Neural cell (in vitro differentiated cells): ENCODE data around the gene MPL. TPM values are rescaled to one million over a fixed set of nuclear protein-coding genes. Genes with fewer than 3 reads are reported as not detected.

ENCODE experiments used
- H2AFZ ChIP-seq: fragments of 200-600, 300-800 bp; sonication (generic), shearing (Covaris generic); 2 replicates; pipeline ENCODE4 v1.6.0; 2014; ENCODE audit warnings: low read depth, mild to moderate bottlenecking, antibody characterized with exemption, low read length, moderate library complexity
- H3F3A ChIP-seq: fragments of 200-600 bp; shearing (Covaris generic); 2 replicates; pipeline ENCODE4 v1.6.1; 2016; ENCODE audit warnings: mild to moderate bottlenecking, moderate library complexity, mixed read lengths, antibody characterized with exemption, low read length; ENCODE audit not compliant: insufficient read depth, poor library complexity, severe bottlenecking
- H3K27ac ChIP-seq: fragments of 200-600, 300-800 bp; sonication (generic), shearing (Covaris generic); 2 replicates; pipeline ENCODE4 v1.5.1; 2014; ENCODE audit warnings: mild to moderate bottlenecking, low read length, moderate library complexity
- H3K27me3 ChIP-seq: fragments of 300-800, 200-600 bp; sonication (generic), shearing (Covaris generic); 2 replicates; pipeline ENCODE4 v1.6.0; 2014; ENCODE audit warnings: mild to moderate bottlenecking, low read depth, low read length, moderate library complexity; ENCODE audit not compliant: insufficient read depth
- H3K36me3 ChIP-seq: fragments of 300-800, 200-600 bp; sonication (generic), shearing (Covaris generic); 2 replicates; pipeline ENCODE4 v1.5.1; 2014; ENCODE audit warnings: mild to moderate bottlenecking, antibody characterized with exemption, low read length, moderate library complexity; ENCODE audit not compliant: insufficient read depth
- H3K4me2 ChIP-seq: fragments of 300-800, 200-600 bp; sonication (generic), shearing (Covaris generic); 2 replicates; pipeline ENCODE4 v1.6.0; 2014; ENCODE audit warnings: mild to moderate bottlenecking, low read length
- H3K4me3 ChIP-seq: fragments of 300-800, 200-600 bp; sonication (generic), shearing (Covaris generic); 2 replicates; pipeline ENCODE4 v1.5.1; 2014; ENCODE audit warnings: mild to moderate bottlenecking, low read length, moderate library complexity
- H3K79me2 ChIP-seq: fragments of 200-600 bp; shearing (Covaris generic); replicated peaks from 2 replicates; pipeline ENCODE4 v1.6.0; 2014; ENCODE audit warnings: mild to moderate bottlenecking, low read length, moderate library complexity; ENCODE audit not compliant: insufficient read depth
- H3K9ac ChIP-seq: fragments of 300-800, 200-600 bp; sonication (generic), shearing (Covaris generic); 2 replicates; pipeline ENCODE4 v1.6.1; 2016; ENCODE audit warnings: mild to moderate bottlenecking, low read length, mixed read lengths
- H3K9me2 ChIP-seq: fragments of 200-600 bp; shearing (Covaris generic); 2 replicates; pipeline ENCODE4 v1.6.1; 2016; ENCODE audit warnings: mild to moderate bottlenecking, low read length, mixed read lengths; ENCODE audit not compliant: insufficient read depth
- H3K9me3 ChIP-seq: fragments of 200-600, 300-800 bp; sonication (generic), shearing (Covaris generic); 2 replicates; pipeline ENCODE4 v1.6.1; 2016; ENCODE audit warnings: mild to moderate bottlenecking, mixed run types, low read length, moderate library complexity, mixed read lengths
- H4K20me1 ChIP-seq: fragments of 200-600 bp; shearing (Covaris generic); 2 replicates; pipeline ENCODE4 v1.6.1; 2016; ENCODE audit warnings: mild to moderate bottlenecking, mixed run types; ENCODE audit not compliant: insufficient read depth
- CTCF ChIP-seq: fragments of 450-650 bp; IDR thresholded peaks from 2 replicates; pipeline ENCODE4 v1.5.1; 2014; ENCODE audit warnings: antibody characterized with exemption, mild to moderate bottlenecking, moderate library complexity; ENCODE audit not compliant: poor library complexity, severe bottlenecking
- EP300 ChIP-seq: fragments of 450-650 bp; conservative IDR thresholded peaks from 2 replicates; pipeline ENCODE4 v1.6.1; 2014; ENCODE audit warnings: antibody characterized with exemption, mild to moderate bottlenecking, moderate library complexity; ENCODE audit not compliant: poor library complexity, severe bottlenecking
- EZH2 ChIP-seq: fragments of 200-600, 300-800 bp; shearing (Covaris generic), sonication (generic); IDR thresholded peaks from 2 replicates; pipeline ENCODE4 v1.6.1; 2014; ENCODE audit warnings: antibody characterized with exemption, low read length, borderline replicate concordance, mild to moderate bottlenecking; ENCODE audit not compliant: insufficient read depth, poor library complexity, severe bottlenecking
- MXI1 ChIP-seq: fragments of 450-650 bp; conservative IDR thresholded peaks from 2 replicates; pipeline ENCODE4 v1.6.1; 2014; ENCODE audit warnings: antibody characterized with exemption, mild to moderate bottlenecking; ENCODE audit not compliant: poor library complexity, severe bottlenecking
- POLR2AphosphoS5 ChIP-seq: IDR thresholded peaks from 2 replicates; pipeline ENCODE4 v1.6.1; 2012
- RAD21 ChIP-seq: fragments of 450-650 bp; conservative IDR thresholded peaks from 2 replicates; pipeline ENCODE4 v1.6.1; 2014; ENCODE audit warnings: antibody characterized with exemption, mild to moderate bottlenecking, moderate library complexity
- REST ChIP-seq: IDR thresholded peaks from 2 replicates; pipeline ENCODE4 v1.6.1; 2012; ENCODE audit warnings: borderline replicate concordance
- SMC3 ChIP-seq: fragments of 450-650 bp; conservative IDR thresholded peaks from 2 replicates; pipeline ENCODE4 v1.6.1; 2014; ENCODE audit warnings: antibody characterized with exemption, mild to moderate bottlenecking, moderate library complexity; ENCODE audit not compliant: poor library complexity
- TAF1 ChIP-seq: IDR thresholded peaks from 2 replicates; pipeline ENCODE4 v1.6.1; 2012; ENCODE audit warnings: low read depth
- polyA plus RNA-seq: library from polyadenylated mRNA; depleted of rRNA; stranded (reverse); fragments of >200 nt; gene quantifications from 2 replicates; pipeline ENCODE4 v1.2.3, GENCODE V29; 2014

MPL gene
- polyA plus RNA-seq, 1 donor from 2014 or later, result not detected

- no peaks in the 10 kb centered on the region for H4K20me1 ChIP-seq
- H3K36me3 ChIP-seq, result no peaks in the 10 kb centered on the region
- H3K4me3 ChIP-seq, result no peak overlapping the region
- no peaks in the 10 kb centered on the region for H3K9me2 ChIP-seq
- no peaks in the 10 kb centered on the region for H3F3A ChIP-seq
- H3K27me3 ChIP-seq, result no peaks in the 10 kb centered on the region
- no peak overlapping the region for H3K4me2 ChIP-seq
- no peaks in the 10 kb centered on the region for H3K79me2 ChIP-seq
- H3K9me3 ChIP-seq, result peaks cover 5% of the 10 kb centered on the region
- no peak overlapping the region for H2AFZ ChIP-seq
- no peak overlapping the region for H3K27ac ChIP-seq
- TF ChIP-seq REST, result no peak
- TF ChIP-seq POLR2AphosphoS5, result no peak
- TF ChIP-seq RAD21, result no peak
- no peak overlapping the region for H3K9ac ChIP-seq
These were observed 9.9 kb upstream of the MPL start for GRCh38 chr1:43327549-43328292.

GRCh38 chr1:43329995-43330751 lies 7.4 kb upstream of the MPL start:
- H3K9me2 ChIP-seq, result no peaks in the 10 kb centered on the region
- H3K4me3 ChIP-seq, result no peak overlapping the region
- H3F3A ChIP-seq, result no peaks in the 10 kb centered on the region
- TF ChIP-seq TAF1, result no peak
- TF ChIP-seq EZH2, result no peak
- no peak for TF ChIP-seq RAD21
- TF ChIP-seq EP300, result no peak
- no peak for TF ChIP-seq REST
- TF ChIP-seq SMC3, result no peak
- no peak for TF ChIP-seq CTCF
- no peak for TF ChIP-seq MXI1
- TF ChIP-seq POLR2AphosphoS5, result no peak
- no peak overlapping the region for H3K4me2 ChIP-seq
- no peaks in the 10 kb centered on the region for H3K36me3 ChIP-seq
- H3K27me3 ChIP-seq, result no peaks in the 10 kb centered on the region
- no peaks in the 10 kb centered on the region for H3K79me2 ChIP-seq
- H3K9me3 ChIP-seq, result peaks cover 5% of the 10 kb centered on the region
- H4K20me1 ChIP-seq, result no peaks in the 10 kb centered on the region
- no peak overlapping the region for H2AFZ ChIP-seq
- no peak overlapping the region for H3K9ac ChIP-seq
- H3K27ac ChIP-seq, result no peak overlapping the region
